CD4-positive, CD25-positive, alpha-beta regulatory T cell (primary cell): ENCODE data around the gene AKR1B1. TPM values are rescaled to one million over a fixed set of nuclear protein-coding genes. Genes with fewer than 3 reads are reported as not detected.
A peak's percentile ranks its signal among the peaks of the same experiment; 100 is the strongest.

Experiments
- ATAC-seq, 2 donors: fragments of 150-1000 bp; cut with Tn5 transposase; one replicate each; pipeline ENCODE4 v1.10.0; 2021; ENCODE audit warnings: low read depth in 2 of 2, moderate number of reproducible peaks in 2 of 2, moderate library complexity in 1 of 2
- DNase-seq, 3 donors: peaks; one replicate each; pipeline versions ENCODE4 v3.0.0 to v3.0.0-alpha.2; 2012 to 2022; ENCODE audit warnings: mixed read lengths in 1 of 3
- H3K27ac ChIP-seq: one replicate; pipeline ENCODE4 v1.7.0; 2013; ENCODE audit warnings: mild to moderate bottlenecking, low read length; ENCODE audit not compliant: insufficient read depth, poor library complexity, severe bottlenecking
- H3K27me3 ChIP-seq: one replicate; pipeline ENCODE4 v1.7.0; 2013; ENCODE audit warnings: low read length; ENCODE audit not compliant: control insufficient read depth, insufficient read depth
- H3K36me3 ChIP-seq: one replicate; pipeline ENCODE4 v1.7.0; 2013; ENCODE audit warnings: mild to moderate bottlenecking, low read length, moderate library complexity; ENCODE audit not compliant: control insufficient read depth, insufficient read depth
- H3K4me1 ChIP-seq: 2 replicates; pipeline ENCODE4 v1.7.0; 2013; ENCODE audit warnings: mild to moderate bottlenecking, low read length; ENCODE audit not compliant: insufficient read depth, control insufficient read depth, poor library complexity, severe bottlenecking
- H3K4me3 ChIP-seq: one replicate; pipeline ENCODE4 v1.7.0; 2013; ENCODE audit warnings: low read depth, mild to moderate bottlenecking, low read length, moderate library complexity
- H3K9me3 ChIP-seq, 2 experiments: 1 replicate in 1 of 2; 2 replicates in 1 of 2; pipeline ENCODE4 v1.7.0; 2013; ENCODE audit warnings: low read length in 2 of 2, mild to moderate bottlenecking in 1 of 2, moderate library complexity in 1 of 2; ENCODE audit not compliant: control insufficient read depth in 2 of 2
- H3K27ac Mint-ChIP-seq, 3 donors: one replicate each; pipeline ENCODE4 v1.8.0; 2020 to 2022; ENCODE audit warnings: mild to moderate bottlenecking in 3 of 3, mixed read lengths in 3 of 3, moderate library complexity in 2 of 3
- H3K27me3 Mint-ChIP-seq: one replicate; pipeline ENCODE4 v1.8.0; 2022; ENCODE audit warnings: mild to moderate bottlenecking, mixed read lengths
- H3K36me3 Mint-ChIP-seq: one replicate; pipeline ENCODE4 v1.8.0; 2020; ENCODE audit warnings: mixed read lengths
- H3K4me1 Mint-ChIP-seq, 4 donors: one replicate each; pipeline ENCODE4 v1.8.0; 2020 to 2022; ENCODE audit warnings: mixed read lengths in 4 of 4, mild to moderate bottlenecking in 1 of 4
- H3K4me3 Mint-ChIP-seq, 4 donors: one replicate each; pipeline ENCODE4 v1.8.0; 2020 to 2022; ENCODE audit warnings: mild to moderate bottlenecking in 4 of 4, mixed read lengths in 4 of 4, moderate library complexity in 3 of 4
- H3K9me3 Mint-ChIP-seq, 7 donors: one replicate each; pipeline ENCODE4 v1.8.0; 2020 to 2022; ENCODE audit warnings: mixed read lengths in 7 of 7, mild to moderate bottlenecking in 3 of 7, moderate library complexity in 2 of 7
- polyA plus RNA-seq, 4 donors: library from polyadenylated mRNA; unstranded; fragments of 300-500 nt; fragmentation: Illumina TruSeq; gene quantifications; one replicate each; pipeline ENCODE4 v1.2.3, GENCODE V29; 2021
- total RNA-seq: library from RNA; stranded (reverse); gene quantifications from one replicate; pipeline ENCODE4 v1.2.3, GENCODE V29; 2022

The AKR1B1 gene
- total and polyA plus RNA-seq, 5 donors from 2014 or later = 44.6 to 137 (median 114) TPM

DNA sequence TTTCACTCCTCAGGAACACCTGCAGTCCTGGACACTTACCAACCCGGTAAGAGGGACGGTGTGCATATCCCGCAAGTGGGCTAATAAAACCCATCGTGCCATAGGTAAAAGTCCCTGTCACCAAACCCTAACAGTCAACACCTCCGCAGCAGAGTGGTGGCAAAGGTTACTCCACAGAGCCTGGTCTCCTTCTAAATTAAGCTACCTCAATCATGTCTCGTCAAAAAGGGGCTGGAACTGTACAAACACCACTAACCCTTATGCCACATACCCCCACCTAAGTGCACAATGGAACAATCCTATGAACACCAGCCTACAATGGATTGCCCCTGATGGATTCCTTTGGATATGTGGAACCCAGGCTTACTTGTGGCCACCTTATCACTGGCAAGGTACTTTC lies 9.6 kb upstream of the AKR1B1 start:
- peaks cover 0 to 20% (median 7%) of the 10 kb centered on the region in 7 donors for H3K9me3 Mint-ChIP-seq
- DNase-seq (no peak), ATAC-seq (no peak)
- peaks cover 12% of the 10 kb centered on the region for H3K27me3 Mint-ChIP-seq
- no peak overlapping the region for H3K4me3 Mint-ChIP-seq
- no peaks in the 10 kb centered on the region for H3K36me3 ChIP-seq
- no peaks in the 10 kb centered on the region for H3K4me1 ChIP-seq
- no peak overlapping the region for H3K4me3 ChIP-seq
- H3K36me3 Mint-ChIP-seq = no peaks in the 10 kb centered on the region
- no peak overlapping the region for H3K27ac Mint-ChIP-seq
- peaks cover 17 to 21% of the 10 kb centered on the region in 2 experiments for H3K9me3 ChIP-seq
- no peak overlapping the region for H3K27ac ChIP-seq
- H3K4me1 Mint-ChIP-seq = no peaks in the 10 kb centered on the region
- peaks cover 3% of the 10 kb centered on the region for H3K27me3 ChIP-seq

DNA sequence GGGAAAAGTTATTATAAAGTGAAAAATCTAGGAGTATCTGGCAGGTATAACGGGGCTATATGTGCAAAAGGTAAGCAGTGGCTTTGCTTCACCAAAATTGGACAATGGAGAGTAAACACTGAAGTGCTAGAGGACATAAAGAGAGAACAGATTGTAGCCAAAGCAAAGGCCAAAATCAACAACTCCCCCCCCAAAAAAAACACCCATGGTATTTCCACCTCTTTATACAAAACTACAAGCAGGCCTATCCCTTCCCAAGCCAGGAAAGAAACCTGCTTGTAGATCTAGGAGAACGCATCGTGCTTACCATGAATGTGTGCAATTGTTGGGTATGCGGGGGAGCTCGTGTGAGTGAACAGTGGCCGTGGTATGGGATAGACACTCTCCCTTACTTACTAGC lies 9.2 kb upstream of the AKR1B1 start:
- Mint-ChIP-seq H3K27me3 (peaks cover 12% of the 10 kb centered on the region), H3K36me3 (no peaks in the 10 kb centered on the region), H3K9me3 (peaks cover 0 to 20% (median 7%) of the 10 kb centered on the region in 7 donors), H3K27ac (no peak overlapping the region), H3K4me1 (no peaks in the 10 kb centered on the region), H3K4me3 (no peak overlapping the region)
- DNase-seq (no peak), ATAC-seq (no peak)
- H3K27ac ChIP-seq = no peak overlapping the region
- no peaks in the 10 kb centered on the region for H3K36me3 ChIP-seq
- no peaks in the 10 kb centered on the region for H3K4me1 ChIP-seq
- H3K27me3 ChIP-seq = peaks cover 3% of the 10 kb centered on the region
- H3K9me3 ChIP-seq = peaks cover 17 to 21% of the 10 kb centered on the region in 2 experiments
- H3K4me3 ChIP-seq = no peak overlapping the region

DNA sequence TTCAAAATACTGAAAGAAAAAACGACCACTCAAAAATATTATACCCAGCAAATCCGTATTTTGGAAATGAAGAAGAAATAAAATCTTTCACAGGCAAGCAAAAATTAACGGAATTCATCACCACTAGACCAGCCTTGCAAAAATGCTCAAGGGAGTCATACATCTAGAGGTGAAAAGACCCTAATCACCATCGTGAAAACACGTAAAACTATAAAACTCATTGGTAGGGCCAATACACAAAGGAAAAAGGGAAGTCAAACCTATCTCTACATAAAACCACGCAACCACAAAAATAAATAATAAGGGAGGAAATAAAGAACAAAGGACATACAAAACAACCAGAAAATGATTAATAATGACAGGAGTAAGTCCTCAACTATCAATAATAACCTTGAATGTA lies 6.6 kb upstream of the AKR1B1 start:
- Histone ChIP-seq H3K9me3 (peaks cover 17 to 21% of the 10 kb centered on the region in 2 experiments), H3K4me3 (no peak overlapping the region), H3K36me3 (no peaks in the 10 kb centered on the region), H3K4me1 (no peaks in the 10 kb centered on the region), H3K27ac (no peak overlapping the region), H3K27me3 (peaks cover 3% of the 10 kb centered on the region)
- peaks cover 12% of the 10 kb centered on the region for H3K27me3 Mint-ChIP-seq
- ATAC-seq (no peak), DNase-seq (no peak)
- H3K4me1 Mint-ChIP-seq = no peaks in the 10 kb centered on the region
- peaks cover 0 to 20% (median 7%) of the 10 kb centered on the region in 7 donors for H3K9me3 Mint-ChIP-seq
- H3K36me3 Mint-ChIP-seq = no peaks in the 10 kb centered on the region
- peak overlapping the region in 1 of 3 donors; percentile 54 for H3K27ac Mint-ChIP-seq
- no peak overlapping the region for H3K4me3 Mint-ChIP-seq

DNA sequence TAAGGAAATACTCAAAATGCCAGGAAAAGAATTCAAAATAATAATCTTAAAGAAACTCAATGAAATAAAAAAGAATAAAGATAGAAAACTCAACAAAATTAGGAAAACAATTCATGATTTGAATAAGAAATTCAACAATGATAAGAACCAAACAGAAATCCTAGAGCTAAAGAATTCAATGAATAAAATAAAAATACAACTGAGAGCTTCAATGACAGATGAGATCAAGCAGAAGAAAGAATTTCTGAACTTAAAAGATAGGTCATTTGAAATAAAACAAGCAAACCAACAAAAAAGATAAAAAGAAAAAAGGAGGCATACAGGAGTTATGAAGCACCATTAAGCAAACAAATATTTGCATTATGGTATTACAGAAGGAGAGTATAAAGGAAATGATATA lies 5.6 kb upstream of the AKR1B1 start:
- Histone ChIP-seq H3K4me1 (peaks cover 3% of the 10 kb centered on the region), H3K27me3 (peaks cover 3% of the 10 kb centered on the region), H3K4me3 (no peak overlapping the region), H3K36me3 (no peaks in the 10 kb centered on the region), H3K9me3 (peaks cover 17 to 21% of the 10 kb centered on the region in 2 experiments), H3K27ac (no peak overlapping the region)
- Mint-ChIP-seq H3K9me3 (peaks cover 0 to 20% (median 7%) of the 10 kb centered on the region in 7 donors), H3K4me1 (peaks cover 0 to 8% (median 4%) of the 10 kb centered on the region in 4 donors), H3K36me3 (no peaks in the 10 kb centered on the region), H3K4me3 (no peak overlapping the region), H3K27me3 (peaks cover 12% of the 10 kb centered on the region), H3K27ac (peak overlapping the region in 1 of 3 donors; percentile 32)
- DNase-seq (no peak), ATAC-seq (no peak)

DNA sequence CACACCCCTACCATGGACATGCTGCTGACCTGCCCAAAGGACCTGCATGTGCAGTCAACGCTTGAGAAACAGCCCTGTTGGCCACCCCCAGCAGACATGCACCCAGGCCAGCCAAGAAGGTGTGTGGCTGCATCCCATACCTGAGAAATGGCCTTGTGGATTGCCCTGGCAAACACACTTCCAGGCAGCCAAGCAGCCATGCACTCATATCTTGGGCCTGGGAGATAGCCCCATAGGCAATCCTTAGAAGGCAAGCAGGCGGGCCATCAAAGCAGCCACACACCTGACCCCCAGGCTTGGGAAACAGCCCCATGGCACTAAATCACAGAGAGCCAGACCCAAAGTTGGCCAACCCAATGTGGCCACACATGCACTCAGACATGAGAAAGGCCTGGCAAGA lies 4.9 kb upstream of the AKR1B1 start:
- no peaks in the 10 kb centered on the region for H3K36me3 ChIP-seq
- Mint-ChIP-seq H3K27me3 (peaks cover 12% of the 10 kb centered on the region), H3K4me1 (peaks cover 0 to 13% (median 8%) of the 10 kb centered on the region in 4 donors), H3K27ac (no peak overlapping the region), H3K9me3 (peaks cover 0 to 20% (median 7%) of the 10 kb centered on the region in 7 donors), H3K4me3 (no peak overlapping the region), H3K36me3 (no peaks in the 10 kb centered on the region)
- no peak overlapping the region for H3K27ac ChIP-seq
- H3K4me1 ChIP-seq = peaks cover 6% of the 10 kb centered on the region
- no peak for ATAC-seq
- H3K4me3 ChIP-seq = no peak overlapping the region
- H3K27me3 ChIP-seq = peaks cover 3% of the 10 kb centered on the region
- no peak for DNase-seq
- peaks cover 17 to 21% of the 10 kb centered on the region in 2 experiments for H3K9me3 ChIP-seq

DNA sequence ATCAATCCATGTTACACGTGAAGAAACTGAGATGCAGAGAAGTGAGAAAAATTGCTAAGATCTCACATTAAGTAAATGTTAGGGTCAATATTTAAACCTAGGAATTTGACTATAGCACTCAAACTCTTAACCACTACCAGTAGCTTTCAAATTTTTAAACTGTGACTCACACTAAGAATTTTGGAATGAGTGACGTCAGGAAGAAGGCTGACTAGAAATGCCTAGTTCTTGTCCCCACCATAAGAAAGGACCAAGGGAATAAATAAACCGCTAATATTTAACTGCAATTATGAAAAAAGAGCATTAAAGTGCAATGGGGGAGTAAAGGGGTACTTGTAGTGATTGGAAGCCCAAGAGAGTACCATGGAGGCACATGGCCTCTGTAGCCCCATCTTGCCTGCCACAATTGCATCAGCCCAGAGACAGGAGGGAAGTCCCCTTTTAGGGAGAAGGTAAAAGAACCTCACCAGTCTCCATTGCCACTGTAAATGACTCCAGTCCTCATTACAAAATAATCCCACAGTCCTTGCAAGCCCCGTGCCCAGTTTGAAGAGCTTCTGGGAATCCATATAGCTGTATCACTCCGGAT lies 3.5 kb upstream of the AKR1B1 start:
- Mint-ChIP-seq H3K36me3 (no peaks in the 10 kb centered on the region), H3K9me3 (peaks cover 0 to 20% (median 7%) of the 10 kb centered on the region in 7 donors), H3K4me1 (peaks cover 2 to 22% (median 15%) of the 10 kb centered on the region in 4 donors), H3K4me3 (no peak overlapping the region), H3K27ac (no peak overlapping the region), H3K27me3 (peaks cover 12% of the 10 kb centered on the region)
- Histone ChIP-seq H3K27me3 (peaks cover 3% of the 10 kb centered on the region), H3K36me3 (no peaks in the 10 kb centered on the region), H3K27ac (no peak overlapping the region), H3K4me1 (peaks cover 14% of the 10 kb centered on the region), H3K4me3 (no peak overlapping the region), H3K9me3 (peaks cover 17 to 21% of the 10 kb centered on the region in 2 experiments)
- DNase-seq (no peak), ATAC-seq (no peak)

DNA sequence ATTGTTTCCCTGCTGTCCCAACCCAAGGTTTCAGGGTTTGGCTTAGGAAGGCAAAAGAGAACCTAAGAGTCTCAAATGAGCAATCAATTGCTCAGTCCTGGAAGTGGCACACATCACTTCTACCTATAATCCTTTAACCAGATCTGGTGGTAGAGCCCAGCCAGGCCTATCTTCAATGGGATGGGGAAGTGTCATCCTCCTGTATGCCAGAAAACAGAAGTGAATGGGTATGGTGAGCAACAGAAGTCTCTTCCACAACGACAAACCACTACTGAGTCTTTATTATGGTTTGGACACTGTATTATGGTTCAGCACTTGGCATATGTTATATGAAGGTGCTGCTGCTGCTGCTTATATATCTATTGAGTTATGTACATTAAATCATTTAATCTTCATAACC lies 3.0 kb upstream of the AKR1B1 start:
- H3K4me3 ChIP-seq = no peak overlapping the region
- H3K27ac ChIP-seq = no peak overlapping the region
- H3K27me3 ChIP-seq = peaks cover 3% of the 10 kb centered on the region
- peaks cover 16% of the 10 kb centered on the region for H3K4me1 ChIP-seq
- no peak overlapping the region for H3K27ac Mint-ChIP-seq
- no peaks in the 10 kb centered on the region for H3K36me3 Mint-ChIP-seq
- no peak for ATAC-seq
- H3K9me3 ChIP-seq = peaks cover 17 to 21% of the 10 kb centered on the region in 2 experiments
- no peak overlapping the region for H3K4me3 Mint-ChIP-seq
- no peak for DNase-seq
- no peaks in the 10 kb centered on the region for H3K36me3 ChIP-seq
- H3K4me1 Mint-ChIP-seq = peaks cover 6 to 27% (median 20%) of the 10 kb centered on the region in 4 donors
- H3K9me3 Mint-ChIP-seq = peaks cover 0 to 20% (median 7%) of the 10 kb centered on the region in 7 donors
- H3K27me3 Mint-ChIP-seq = peaks cover 12% of the 10 kb centered on the region

DNA sequence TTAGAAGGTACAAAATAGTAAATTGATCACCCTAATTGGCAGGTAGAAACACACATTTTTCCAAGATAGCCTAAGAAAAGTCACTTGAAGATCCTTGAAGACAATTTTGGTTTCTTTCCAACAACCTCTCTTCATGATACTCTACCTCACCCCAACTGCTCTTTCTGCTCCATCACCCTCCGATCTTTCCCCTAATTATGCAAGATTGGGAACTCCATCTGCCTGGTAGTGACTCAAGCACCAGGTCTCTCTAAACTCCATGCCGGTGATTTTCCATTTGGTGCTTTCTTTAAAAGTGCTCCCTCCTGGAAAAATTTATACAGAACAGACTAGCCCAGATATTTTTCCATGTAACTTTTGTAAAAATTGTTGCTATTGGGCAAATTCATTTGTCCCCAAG lies 1.1 kb upstream of the AKR1B1 start:
- Histone ChIP-seq H3K27me3 (no peaks in the 10 kb centered on the region), H3K4me1 (peaks cover 21% of the 10 kb centered on the region), H3K27ac (no peak overlapping the region), H3K4me3 (peak overlapping the region; percentile 84), H3K9me3 (peaks cover 8 to 13% of the 10 kb centered on the region in 2 experiments), H3K36me3 (no peaks in the 10 kb centered on the region)
- H3K9me3 Mint-ChIP-seq = peaks cover 0 to 9% (median 3%) of the 10 kb centered on the region in 7 donors
- no peak for ATAC-seq
- DNase-seq = no peak
- H3K27ac Mint-ChIP-seq = no peak overlapping the region
- peaks cover 7% of the 10 kb centered on the region for H3K27me3 Mint-ChIP-seq
- peak overlapping the region; percentile 22 to 63 (median 47) for H3K4me3 Mint-ChIP-seq
- peaks cover 10 to 43% (median 30%) of the 10 kb centered on the region in 4 donors for H3K4me1 Mint-ChIP-seq
- peaks cover 5% of the 10 kb centered on the region for H3K36me3 Mint-ChIP-seq
